ENCODE data around the gene SALL2. TPM values are rescaled to one million over a fixed set of nuclear protein-coding genes. Genes with fewer than 3 reads are reported as not detected.
A peak's percentile ranks its signal among the peaks of the same experiment; 100 is the strongest.
"Not testable (repeated sequence)": the region's sequence is repeated elsewhere in the genome, so short reads cannot be mapped to it uniquely, and the experiment has no call there.

Gene SALL2
- polyA plus RNA-seq (ENCODE audit: insufficient read length in 3 of 3): 10 to 100 TPM; 54.7 to 72.9 (median 67.9) TPM
- long read RNA-seq, donor 1, transcript SALL2-202 (2 exons, 659 nt): major isoform, 13 of 13 reads
- long read RNA-seq, donor 1, partial matches to known transcripts: 0 of 13 reads
- long read RNA-seq, donor 1, other reads (novel, unspliced or antisense): 0 of 13 reads
- long read RNA-seq, donor 2, full-length matches to known transcripts: 18 of 18 reads
- long read RNA-seq, donor 2, partial matches to known transcripts: 0 of 18 reads
- long read RNA-seq, donor 2, other reads (novel, unspliced or antisense): 0 of 18 reads
- long read RNA-seq, donor 3, transcript SALL2-202 (2 exons, 659 nt): major isoform, 15 of 16 reads
- long read RNA-seq, donor 3, partial matches to known transcripts: 0 of 16 reads
- long read RNA-seq, donor 3, other reads (novel, unspliced or antisense): 0 of 16 reads
- long read RNA-seq, donor 4, full-length matches to known transcripts: 13 of 13 reads
- long read RNA-seq, donor 4, partial matches to known transcripts: 0 of 13 reads
- long read RNA-seq, donor 4, other reads (novel, unspliced or antisense): 0 of 13 reads
- long read RNA-seq, donor 5: 0 reads
- long read RNA-seq, donor 6, transcript SALL2-202 (2 exons, 659 nt): major isoform, 10 of 10 reads
- long read RNA-seq, donor 6, partial matches to known transcripts: 0 of 10 reads
- long read RNA-seq, donor 6, other reads (novel, unspliced or antisense): 0 of 10 reads
- long read RNA-seq, donor 7, full-length matches to known transcripts: 12 of 12 reads
- long read RNA-seq, donor 7, partial matches to known transcripts: 0 of 12 reads
- long read RNA-seq, donor 7, other reads (novel, unspliced or antisense): 0 of 12 reads
- long read RNA-seq, donor 8: 0 reads
- long read RNA-seq, donor 9, full-length matches to known transcripts: 10 of 10 reads
- long read RNA-seq, donor 9, partial matches to known transcripts: 0 of 10 reads
- long read RNA-seq, donor 9, other reads (novel, unspliced or antisense): 0 of 10 reads
- long read RNA-seq, donor 10, transcript SALL2-202 (2 exons, 659 nt): major isoform, 12 of 12 reads
- long read RNA-seq, donor 10, partial matches to known transcripts: 0 of 12 reads
- long read RNA-seq, donor 10, other reads (novel, unspliced or antisense): 0 of 12 reads
- long read RNA-seq, donor 11, transcript SALL2-202 (2 exons, 659 nt): major isoform, 5 of 5 reads
- long read RNA-seq, donor 11, partial matches to known transcripts: 0 of 5 reads
- long read RNA-seq, donor 11, other reads (novel, unspliced or antisense): 0 of 5 reads
- long read RNA-seq, donor 12, transcript SALL2-202 (2 exons, 659 nt): major isoform, 6 of 6 reads
- long read RNA-seq, donor 12, partial matches to known transcripts: 0 of 6 reads
- long read RNA-seq, donor 12, other reads (novel, unspliced or antisense): 0 of 6 reads
- long read RNA-seq, donor 13: 0 reads
- long read RNA-seq, donor 14, partial matches to known transcripts: 0 of 3 reads
- long read RNA-seq, donor 14, other reads (novel, unspliced or antisense): 0 of 3 reads
- long read RNA-seq, donor 15, transcript SALL2-202 (2 exons, 659 nt): major isoform, 8 of 8 reads
- long read RNA-seq, donor 15, partial matches to known transcripts: 0 of 8 reads
- long read RNA-seq, donor 15, other reads (novel, unspliced or antisense): 0 of 8 reads
- long read RNA-seq, donor 16, full-length matches to known transcripts: 26 of 26 reads
- long read RNA-seq, donor 16, partial matches to known transcripts: 0 of 26 reads
- long read RNA-seq, donor 16, other reads (novel, unspliced or antisense): 0 of 26 reads

DNA sequence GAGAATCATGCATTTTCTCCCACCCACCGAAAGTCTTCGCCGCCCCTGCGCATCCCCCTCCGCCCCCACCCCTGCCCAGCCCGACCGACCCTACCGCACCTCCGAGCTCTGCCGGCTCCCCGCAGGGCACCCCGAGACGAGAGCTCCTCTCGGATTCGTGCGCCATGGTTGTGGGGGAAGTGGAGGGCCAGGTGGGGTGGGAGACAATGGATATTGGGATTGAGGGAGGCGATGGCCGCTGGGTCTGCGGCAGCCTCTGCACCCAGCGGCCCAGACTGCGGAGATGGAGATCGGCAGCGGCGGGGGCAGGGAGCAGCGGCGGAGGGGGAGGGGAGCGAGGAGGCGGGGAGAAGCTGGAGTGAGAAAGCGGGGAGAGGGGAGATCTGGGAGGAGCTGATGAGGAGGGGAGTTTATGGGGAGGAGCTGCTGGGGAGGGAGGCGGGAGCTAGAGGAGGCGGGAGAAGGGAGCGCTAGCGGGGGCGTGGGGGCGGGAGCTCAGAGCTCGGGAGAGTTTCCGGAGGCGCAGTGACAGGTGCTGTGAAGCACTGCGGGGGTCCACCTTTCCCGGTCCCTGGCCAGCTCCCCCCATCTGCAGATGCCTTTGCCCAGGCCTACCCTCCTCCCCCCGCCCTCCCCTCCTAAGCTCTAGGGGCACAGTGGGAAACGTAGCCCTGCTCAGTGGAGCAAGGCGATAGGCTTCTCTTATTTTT, at the start of gene SALL2:
SALL2 (minus strand) TSS at position 385 of the 710 bp plus-strand sequence; CDS start at position 166, 219 bp downstream.
- DNase-seq (ENCODE audit: extremely low read depth in 1 of 11, low read depth in 9 of 11, low spot score in 4 of 11): peak; percentile 61 to 93 (median 85)

DNA sequence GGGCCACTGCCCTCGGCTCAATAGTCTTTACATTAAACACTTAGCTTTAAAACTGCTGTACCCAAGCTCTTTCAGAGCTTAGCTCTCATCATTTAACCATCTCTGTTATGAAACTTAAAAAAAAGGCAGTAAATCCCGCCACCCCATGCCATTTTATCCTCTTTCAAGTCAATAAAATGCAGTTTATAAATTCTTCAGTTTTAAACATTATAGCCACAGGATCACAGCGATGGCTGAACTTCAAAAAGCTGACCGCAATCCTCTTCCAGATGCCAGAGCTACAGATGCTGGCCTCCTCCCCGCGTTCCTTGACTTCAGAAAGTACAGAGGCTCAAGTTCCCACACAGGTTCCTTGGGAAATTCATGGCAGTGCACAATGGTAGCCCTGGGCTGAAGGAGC, 49.5 kb upstream of the SALL2 start:
- no peak for DNase-seq (ENCODE audit: extremely low read depth in 1 of 11, low read depth in 9 of 11, low spot score in 4 of 11)

DNA sequence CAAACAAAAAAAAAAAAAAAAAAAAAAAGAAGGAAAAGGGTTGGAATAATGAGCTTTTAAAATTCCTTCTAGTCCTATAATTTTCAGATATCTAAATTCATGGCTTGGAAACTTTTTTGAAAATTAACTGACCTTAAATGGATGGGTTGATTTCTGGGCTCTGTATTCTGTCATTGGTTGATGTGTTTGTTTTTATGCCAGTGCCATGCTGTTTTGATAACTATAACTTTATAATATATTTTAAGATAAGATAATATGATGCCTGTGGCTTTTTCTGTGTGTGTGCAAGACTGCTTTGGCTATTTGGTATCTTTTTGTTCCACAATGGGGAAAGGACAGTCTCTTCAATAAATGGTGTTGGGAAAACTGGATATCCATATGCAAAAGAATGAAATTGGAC, 46.5 kb upstream of the SALL2 start:
- DNase-seq (ENCODE audit: extremely low read depth in 1 of 11, low read depth in 9 of 11, low spot score in 4 of 11): no peak

DNA sequence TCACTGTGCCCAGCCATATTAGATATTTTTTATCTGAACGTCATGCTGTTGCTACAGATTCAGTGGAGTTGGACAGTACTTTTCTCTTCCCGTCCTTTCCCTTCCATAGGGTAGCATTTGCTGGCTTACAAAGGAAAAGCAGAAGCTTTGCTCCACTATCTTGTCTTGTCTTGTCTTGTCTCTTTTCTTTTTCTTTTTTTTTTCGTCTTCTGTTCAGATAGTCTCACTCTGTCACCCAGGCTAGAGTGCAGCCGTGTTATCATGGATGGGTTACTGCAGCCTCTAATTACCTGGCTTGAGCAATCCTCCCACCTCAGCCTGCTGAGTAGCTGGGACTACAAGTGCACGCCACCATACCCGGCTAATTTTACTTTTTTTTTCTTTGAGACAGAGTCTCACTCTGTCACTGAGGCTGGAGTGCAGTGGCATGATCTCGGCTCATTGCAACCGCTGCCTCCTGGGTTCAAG, 32.6 kb upstream of the SALL2 start:
- DNase-seq (ENCODE audit: extremely low read depth in 1 of 11, low read depth in 9 of 11, low spot score in 4 of 11): no peak

DNA sequence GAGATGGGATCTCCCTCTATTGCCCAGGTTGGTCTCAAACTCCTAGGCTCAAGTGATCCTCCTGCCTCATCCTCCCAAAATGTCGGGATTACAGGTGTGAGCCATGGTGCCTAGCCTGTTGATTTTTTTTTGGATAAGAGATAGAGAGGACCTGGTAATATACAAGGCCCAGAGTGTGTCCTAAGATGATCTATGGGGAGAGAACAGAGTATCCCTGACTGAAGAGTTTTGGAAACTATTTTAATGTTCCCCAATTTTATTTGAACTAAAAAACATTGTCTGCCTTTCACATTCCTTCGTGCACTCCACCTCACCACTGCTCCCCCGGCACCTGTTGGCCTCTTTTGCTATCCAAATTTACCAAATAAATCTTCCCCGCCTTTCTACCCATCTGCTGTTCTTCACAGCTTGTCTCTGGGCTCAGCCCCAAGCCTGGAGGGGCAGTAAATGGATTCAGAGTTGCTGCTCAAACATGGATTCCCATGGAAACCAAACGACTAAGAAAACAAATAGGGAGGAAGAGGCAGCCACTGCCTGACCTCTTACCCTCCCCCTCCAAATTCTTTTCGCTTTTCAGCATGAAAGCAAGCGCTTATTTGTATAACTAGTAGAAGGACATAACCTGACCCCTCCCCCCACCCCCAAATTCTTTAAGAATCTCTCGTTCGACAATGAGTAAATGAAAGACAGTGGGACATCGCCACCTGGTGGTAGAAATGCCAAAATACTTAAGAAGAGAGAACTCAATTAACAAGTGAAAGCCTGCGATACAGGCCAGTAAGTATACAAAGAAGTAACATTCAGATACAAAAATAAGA, 31.1 kb upstream of the SALL2 start:
- peak; percentile 87 to 99 (median 92) for DNase-seq (ENCODE audit: extremely low read depth in 1 of 11, low read depth in 9 of 11, low spot score in 4 of 11)

DNA sequence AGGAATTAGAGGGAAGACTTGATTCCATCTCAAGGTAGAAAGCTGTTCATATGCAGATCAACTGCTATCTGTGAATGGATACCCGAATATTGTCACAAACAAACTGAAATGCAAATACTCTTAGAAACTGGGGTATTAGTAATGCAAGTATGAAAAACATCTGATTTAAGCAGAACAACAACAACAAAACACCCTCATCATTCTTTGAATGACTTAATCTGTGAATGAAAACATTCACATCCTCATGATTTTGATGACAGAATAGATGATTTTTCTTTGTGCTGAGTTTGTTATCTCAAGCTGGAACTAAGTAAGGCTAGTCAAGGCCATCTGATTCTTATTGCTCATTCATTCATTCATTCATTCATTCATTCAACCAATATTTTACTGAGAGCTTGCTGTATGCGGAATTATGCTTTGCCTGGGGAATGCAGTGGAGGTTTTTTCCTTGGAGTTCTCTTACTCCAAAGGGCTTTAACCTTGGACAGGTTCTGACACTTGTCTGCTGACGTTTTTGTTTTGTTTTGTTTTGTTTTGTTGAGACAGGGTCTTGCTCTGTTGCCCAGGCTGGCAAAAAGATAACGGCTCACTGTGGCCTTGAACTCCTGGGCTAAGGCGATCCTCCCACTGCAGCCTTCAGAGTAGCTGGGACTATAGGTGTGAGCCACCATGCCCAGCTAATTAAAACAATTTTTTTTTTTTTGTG, 30.4 kb upstream of the SALL2 start:
- no peak for DNase-seq (ENCODE audit: extremely low read depth in 1 of 11, low read depth in 9 of 11, low spot score in 4 of 11)

DNA sequence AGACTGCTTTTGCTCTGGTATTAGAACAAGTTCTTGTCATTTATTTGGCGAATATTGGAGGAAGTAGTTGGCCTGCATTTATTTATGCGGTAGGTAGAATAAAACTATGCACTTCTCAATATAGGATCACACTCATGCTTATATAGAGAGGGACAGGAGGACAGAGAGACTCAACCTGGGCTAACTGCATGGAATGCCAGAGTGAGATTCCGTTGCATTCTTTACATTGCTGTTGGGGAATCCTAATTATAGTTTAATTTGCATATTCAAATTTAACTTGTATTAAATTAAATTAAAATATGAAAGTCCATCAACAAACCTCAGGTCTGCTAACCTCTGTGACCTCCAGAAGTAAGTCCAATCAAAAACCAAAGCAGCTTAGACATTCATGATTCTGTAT, 27.1 kb upstream of the SALL2 start:
- no peak for DNase-seq (ENCODE audit: extremely low read depth in 1 of 11, low read depth in 9 of 11, low spot score in 4 of 11)

DNA sequence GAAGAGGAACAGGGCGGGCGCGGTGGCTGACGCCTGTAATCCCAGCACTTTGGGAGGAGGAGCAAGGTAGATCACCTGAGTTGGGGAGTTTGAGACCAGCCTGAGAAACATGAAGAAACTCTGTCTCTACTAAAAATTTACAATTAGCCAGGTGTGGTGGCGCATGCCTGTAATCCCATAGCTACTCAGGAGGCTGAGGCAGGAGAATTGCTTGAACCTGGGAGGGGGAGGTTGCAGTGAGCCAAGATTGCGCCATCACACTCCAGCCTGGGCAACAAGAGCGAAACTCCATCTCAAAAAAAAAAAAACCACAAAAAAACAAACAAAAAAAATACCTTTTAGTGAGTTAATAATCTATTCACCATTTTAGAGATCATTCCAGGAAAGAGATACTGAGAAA, 18.4 kb upstream of the SALL2 start:
- not testable (repeated sequence) for DNase-seq (ENCODE audit: extremely low read depth in 1 of 11, low read depth in 9 of 11, low spot score in 4 of 11)

DNA sequence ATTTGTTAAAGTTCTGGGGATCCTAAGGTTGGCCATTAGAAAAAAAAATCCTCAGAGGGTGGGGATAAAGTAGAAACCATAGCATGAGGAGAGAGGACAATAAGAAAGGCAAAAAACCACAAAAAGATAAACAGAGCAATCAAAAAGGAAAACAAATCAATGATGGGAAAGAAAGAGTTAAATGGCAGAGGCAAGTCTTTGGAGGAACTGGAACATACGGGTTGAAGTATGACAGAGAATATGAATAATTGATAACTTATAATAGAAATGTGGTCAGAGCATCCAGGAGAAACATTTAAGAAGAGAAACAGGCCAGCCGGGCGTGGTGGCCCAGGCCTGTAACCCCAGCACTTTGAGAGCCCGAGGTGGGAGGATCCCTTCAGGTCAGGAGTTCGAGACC, 17.8 kb upstream of the SALL2 start:
- DNase-seq (ENCODE audit: extremely low read depth in 1 of 11, low read depth in 9 of 11, low spot score in 4 of 11): no peak

DNA sequence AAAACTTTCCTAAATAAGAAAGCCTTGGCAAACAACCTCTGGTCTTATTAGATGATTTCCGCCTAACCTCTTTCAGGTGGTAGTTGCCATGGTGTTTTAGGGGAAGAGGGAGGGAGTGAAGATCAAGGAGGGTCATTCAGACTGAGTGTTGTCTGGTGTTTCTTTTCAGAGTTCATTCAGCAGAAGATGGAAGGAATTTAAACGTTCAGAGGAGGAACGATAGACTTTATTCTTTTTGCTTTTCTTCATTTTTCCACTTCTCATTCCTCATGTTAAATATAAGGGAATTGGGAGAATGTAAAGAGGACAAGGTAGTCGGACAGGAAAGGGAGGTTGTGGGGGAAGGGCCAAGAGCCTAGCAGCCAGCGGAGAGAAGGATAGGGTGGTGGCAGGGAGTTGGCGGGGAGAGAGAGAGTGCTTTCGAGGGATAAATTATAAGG, 17.4 kb upstream of the SALL2 start:
- DNase-seq (ENCODE audit: extremely low read depth in 1 of 11, low read depth in 9 of 11, low spot score in 4 of 11): no peak

DNA sequence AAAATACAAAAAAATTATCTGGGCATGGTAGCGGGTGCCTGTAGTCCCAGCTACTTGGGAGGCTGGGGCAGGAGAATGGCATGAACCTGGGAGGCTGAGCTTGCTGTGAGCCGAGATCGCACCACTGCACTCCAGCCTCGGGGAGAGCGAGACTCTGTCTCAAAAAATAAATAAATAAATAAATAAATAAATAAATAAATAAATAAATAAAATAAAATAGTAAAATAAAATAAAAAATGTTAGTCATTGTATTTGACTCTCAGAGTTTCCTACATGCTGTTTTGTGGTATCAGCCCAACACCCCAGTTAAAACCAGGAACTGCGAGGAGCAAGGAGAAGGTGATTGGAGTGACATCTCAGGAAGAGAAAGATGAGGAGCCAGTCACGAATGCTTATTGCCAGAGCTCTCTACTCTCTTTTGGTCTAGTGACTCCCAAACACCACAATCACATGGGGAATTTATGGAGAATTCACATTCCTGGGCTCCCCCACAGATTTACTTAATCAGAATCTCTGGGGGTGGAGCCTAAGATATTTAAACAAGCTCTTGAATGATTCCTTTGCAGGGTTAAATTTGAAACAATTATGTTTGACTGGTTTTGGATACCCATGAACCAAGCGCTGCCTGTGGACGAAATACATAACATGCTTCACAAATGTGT, 15.4 kb upstream of the SALL2 start:
- DNase-seq (ENCODE audit: extremely low read depth in 1 of 11, low read depth in 9 of 11, low spot score in 4 of 11): no peak

DNA sequence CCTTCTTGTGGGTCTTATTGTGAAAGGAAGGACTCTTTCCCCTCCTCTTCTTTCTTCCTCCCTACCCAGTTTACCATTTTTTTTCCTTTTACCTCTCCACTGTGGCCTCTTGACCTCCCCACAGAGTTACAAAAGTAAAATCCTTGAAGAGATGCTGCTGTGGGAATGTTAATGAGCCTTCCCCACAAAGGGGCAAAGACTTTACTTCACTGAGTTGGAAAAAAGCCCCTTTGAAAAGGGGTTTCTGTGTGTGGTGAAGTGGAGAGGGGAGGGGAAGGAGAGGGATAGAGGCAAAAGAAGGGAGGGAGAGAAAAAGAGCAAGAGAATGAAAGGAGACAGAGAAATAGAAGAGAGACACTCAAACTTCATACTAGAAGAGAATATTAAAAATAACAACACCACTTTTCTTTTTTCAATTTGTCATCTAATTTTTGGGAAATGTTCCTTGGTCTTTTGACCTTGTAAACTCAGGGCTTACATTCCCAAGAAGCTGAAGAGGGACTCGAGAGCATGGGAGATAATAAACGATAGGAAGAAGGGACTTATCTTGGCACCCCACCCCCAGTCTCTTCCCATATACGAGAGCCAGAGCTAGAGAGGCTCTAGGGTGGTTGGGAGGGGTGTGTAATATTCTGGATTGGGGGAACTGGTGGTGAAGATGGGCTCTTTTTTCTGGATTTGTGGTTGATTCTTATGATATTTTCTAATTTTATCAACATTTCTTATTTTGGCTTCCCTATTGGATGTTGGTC, 13.2 kb upstream of the SALL2 start:
- DNase-seq (ENCODE audit: extremely low read depth in 1 of 11, low read depth in 9 of 11, low spot score in 4 of 11): no peak

DNA sequence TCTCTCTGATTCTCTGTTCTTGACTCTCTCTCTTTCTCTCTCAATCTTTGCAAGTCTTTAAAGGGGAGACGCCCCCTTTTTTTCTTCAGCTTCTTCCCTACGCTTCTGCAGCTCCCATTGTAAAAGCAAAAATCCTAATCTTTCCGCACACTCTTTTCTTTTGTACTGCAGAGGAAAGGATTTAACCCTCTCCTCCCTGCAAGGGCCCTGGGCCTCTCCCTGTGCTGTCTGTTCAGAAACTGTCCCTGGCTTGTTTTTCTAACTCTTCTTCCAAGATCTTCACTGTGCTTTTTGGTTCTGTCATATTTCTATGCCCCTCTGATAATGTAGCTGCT, 10.9 kb upstream of the SALL2 start:
- no peak for DNase-seq (ENCODE audit: extremely low read depth in 1 of 11, low read depth in 9 of 11, low spot score in 4 of 11)

DNA sequence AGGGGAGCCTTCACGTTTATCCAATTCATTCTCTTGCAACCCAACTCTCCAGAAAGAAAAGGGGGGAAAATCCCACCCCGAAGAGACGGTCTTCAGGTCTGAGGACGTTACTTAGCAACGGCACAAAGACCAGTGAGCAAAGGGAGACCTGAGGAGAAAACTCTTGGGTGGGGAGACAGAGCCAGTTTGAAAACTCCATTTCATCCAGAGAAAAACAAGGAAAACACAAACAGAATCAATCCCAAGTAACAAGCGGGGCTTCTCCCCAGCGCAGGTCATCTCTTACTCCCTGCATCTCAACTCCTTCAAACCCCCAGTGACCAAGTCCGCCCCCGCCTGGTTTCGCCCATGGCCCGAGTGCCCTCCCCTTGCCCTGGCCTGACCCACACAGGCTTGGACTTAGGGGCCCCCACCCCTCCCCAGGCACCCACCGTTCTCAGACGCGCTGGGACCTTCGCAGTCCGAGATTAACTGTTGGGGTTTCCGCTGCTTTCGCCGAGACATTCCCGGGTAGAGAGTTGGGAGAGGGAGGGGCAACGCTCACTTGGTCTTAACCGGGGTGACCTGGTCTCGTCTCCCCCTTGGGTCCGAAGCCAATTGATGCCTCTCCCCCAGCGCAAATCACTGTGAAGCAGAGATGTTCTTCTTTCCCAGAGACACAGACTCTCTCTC, 10.4 kb upstream of the SALL2 start:
- DNase-seq (ENCODE audit: extremely low read depth in 1 of 11, low read depth in 9 of 11, low spot score in 4 of 11): no peak
